ENCODE data around the gene SLC2A10.

The SLC2A10 gene

GRCh38 chr20:46674253-46675083 is 35.0 kb upstream of the SLC2A10 start:
- TF ChIP-seq GATA2 (IDR thresholded peaks at IDR 0.05; ENCODE audit: low read depth, low read length) (no peak), GATA3 (IDR thresholded peaks at IDR 0.05; ENCODE audit: low read depth, low read length) (no peak)

- TF ChIP-seq GATA3 (IDR thresholded peaks at IDR 0.05; ENCODE audit: low read depth, low read length) = no peak
- no peak for TF ChIP-seq GATA2 (IDR thresholded peaks at IDR 0.05; ENCODE audit: low read depth, low read length)
Observed at GRCh38 chr20:46677608-46678007, 31.8 kb upstream of the SLC2A10 start.

- TF ChIP-seq GATA3 (IDR thresholded peaks at IDR 0.05; ENCODE audit: low read depth, low read length) = no peak
- TF ChIP-seq GATA2 (IDR thresholded peaks at IDR 0.05; ENCODE audit: low read depth, low read length) = no peak
Observed at GRCh38 chr20:46678516-46678915, 30.9 kb upstream of the SLC2A10 start.

GRCh38 chr20:46680684-46681031 is 28.8 kb upstream of the SLC2A10 start:
- TF ChIP-seq GATA3 (IDR thresholded peaks at IDR 0.05; ENCODE audit: low read depth, low read length) = no peak
- no peak for TF ChIP-seq GATA2 (IDR thresholded peaks at IDR 0.05; ENCODE audit: low read depth, low read length)

- no peak for TF ChIP-seq GATA3 (IDR thresholded peaks at IDR 0.05; ENCODE audit: low read depth, low read length)
- no peak for TF ChIP-seq GATA2 (IDR thresholded peaks at IDR 0.05; ENCODE audit: low read depth, low read length)
Observed at GRCh38 chr20:46681032-46681854, 28.2 kb upstream of the SLC2A10 start.

GRCh38 chr20:46682063-46682821 is 27.2 kb upstream of the SLC2A10 start:
- TF ChIP-seq GATA3 (IDR thresholded peaks at IDR 0.05; ENCODE audit: low read depth, low read length) (no peak), GATA2 (IDR thresholded peaks at IDR 0.05; ENCODE audit: low read depth, low read length) (no peak)

GRCh38 chr20:46683011-46683667 is 26.3 kb upstream of the SLC2A10 start:
- TF ChIP-seq GATA3 (IDR thresholded peaks at IDR 0.05; ENCODE audit: low read depth, low read length) (no peak), GATA2 (IDR thresholded peaks at IDR 0.05; ENCODE audit: low read depth, low read length) (no peak)

- TF ChIP-seq GATA2 (IDR thresholded peaks at IDR 0.05; ENCODE audit: low read depth, low read length) (no peak), GATA3 (IDR thresholded peaks at IDR 0.05; ENCODE audit: low read depth, low read length) (no peak)
Observed at GRCh38 chr20:46683668-46683938, 25.8 kb upstream of the SLC2A10 start.

GRCh38 chr20:46683939-46684750 is 25.3 kb upstream of the SLC2A10 start:
- TF ChIP-seq GATA3 (IDR thresholded peaks at IDR 0.05; ENCODE audit: low read depth, low read length) (no peak), GATA2 (IDR thresholded peaks at IDR 0.05; ENCODE audit: low read depth, low read length) (no peak)

GRCh38 chr20:46688151-46689081 is 21.0 kb upstream of the SLC2A10 start:
- TF ChIP-seq GATA2 (IDR thresholded peaks at IDR 0.05; ENCODE audit: low read depth, low read length) (no peak), GATA3 (IDR thresholded peaks at IDR 0.05; ENCODE audit: low read depth, low read length) (no peak)

- no peak for TF ChIP-seq GATA2 (IDR thresholded peaks at IDR 0.05; ENCODE audit: low read depth, low read length)
- TF ChIP-seq GATA3 (IDR thresholded peaks at IDR 0.05; ENCODE audit: low read depth, low read length) = no peak
Observed at GRCh38 chr20:46689082-46689753, 20.2 kb upstream of the SLC2A10 start, which contains the start of gene TP53RK. TSS of gene TP53RK (minus strand) at chr20:46689444. CDS start at chr20:46689414, 30 bp downstream.

- no peak for TF ChIP-seq GATA2 (IDR thresholded peaks at IDR 0.05; ENCODE audit: low read depth, low read length)
- no peak for TF ChIP-seq GATA3 (IDR thresholded peaks at IDR 0.05; ENCODE audit: low read depth, low read length)
Observed at GRCh38 chr20:46689754-46690085, 19.7 kb upstream of the SLC2A10 start.

Measured in SH-SY5Y (cell line).